Astrocyte (in vitro differentiated cells and primary cell): ENCODE data around the gene SYNGR4.

Experiments
- EZH2 ChIP-seq: IDR thresholded peaks from 2 replicates; pipeline ENCODE4 v1.6.1; 2012; ENCODE audit warnings: mild to moderate bottlenecking, low read length, inconsistent platforms; ENCODE audit not compliant: insufficient read depth
- TF ChIP-seq, protein P1 (sequence below): IDR thresholded peaks from 2 replicates; pipeline ENCODE4 v1.5.1; 2011; ENCODE audit warnings: low read depth, mild to moderate bottlenecking, inconsistent platforms, low read length, moderate library complexity; ENCODE audit not compliant: insufficient read depth

DNA sequence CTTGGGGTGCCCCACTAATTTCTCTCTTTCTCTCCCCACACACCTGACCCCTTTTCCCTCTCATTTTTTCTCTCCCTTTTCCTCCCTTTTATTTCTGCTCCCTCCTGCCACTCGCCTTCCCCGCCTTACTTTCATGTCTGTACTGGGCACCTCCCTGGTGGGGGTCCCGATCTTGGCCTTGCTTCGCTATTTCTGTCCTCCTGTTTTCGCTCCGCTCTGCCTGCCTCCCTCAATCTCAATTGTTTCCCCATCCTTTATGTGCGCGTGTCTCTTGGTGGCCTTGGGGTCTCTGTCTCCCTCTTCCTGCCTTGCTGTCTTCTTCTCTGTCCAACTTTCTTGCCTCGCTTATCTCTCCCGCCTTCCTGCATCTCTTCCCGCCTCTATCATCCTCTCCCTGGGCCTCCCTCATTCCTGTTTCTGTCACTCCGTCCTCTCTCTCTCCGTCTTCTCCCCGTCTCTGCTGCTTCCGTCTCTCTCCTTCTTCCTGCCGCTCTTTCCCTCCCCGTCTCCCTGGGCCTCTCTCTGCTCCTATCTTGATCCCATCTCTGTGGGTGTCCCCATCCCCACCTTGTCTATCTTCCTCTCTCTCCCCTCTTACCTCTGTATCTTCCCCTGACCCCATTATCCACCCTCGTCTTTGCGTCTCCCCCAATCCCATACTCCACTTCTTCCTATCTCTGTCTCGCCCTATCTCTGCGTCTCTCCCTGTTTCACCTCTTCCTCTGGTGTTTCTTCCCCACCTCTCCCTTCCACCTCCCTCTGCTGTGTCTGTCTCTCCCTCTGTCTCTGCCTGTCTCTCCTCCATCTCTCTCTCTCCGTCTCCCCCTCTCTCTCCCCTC, 33.3 kb downstream of the SYNGR4 start:
- TF ChIP-seq, protein P1, sequence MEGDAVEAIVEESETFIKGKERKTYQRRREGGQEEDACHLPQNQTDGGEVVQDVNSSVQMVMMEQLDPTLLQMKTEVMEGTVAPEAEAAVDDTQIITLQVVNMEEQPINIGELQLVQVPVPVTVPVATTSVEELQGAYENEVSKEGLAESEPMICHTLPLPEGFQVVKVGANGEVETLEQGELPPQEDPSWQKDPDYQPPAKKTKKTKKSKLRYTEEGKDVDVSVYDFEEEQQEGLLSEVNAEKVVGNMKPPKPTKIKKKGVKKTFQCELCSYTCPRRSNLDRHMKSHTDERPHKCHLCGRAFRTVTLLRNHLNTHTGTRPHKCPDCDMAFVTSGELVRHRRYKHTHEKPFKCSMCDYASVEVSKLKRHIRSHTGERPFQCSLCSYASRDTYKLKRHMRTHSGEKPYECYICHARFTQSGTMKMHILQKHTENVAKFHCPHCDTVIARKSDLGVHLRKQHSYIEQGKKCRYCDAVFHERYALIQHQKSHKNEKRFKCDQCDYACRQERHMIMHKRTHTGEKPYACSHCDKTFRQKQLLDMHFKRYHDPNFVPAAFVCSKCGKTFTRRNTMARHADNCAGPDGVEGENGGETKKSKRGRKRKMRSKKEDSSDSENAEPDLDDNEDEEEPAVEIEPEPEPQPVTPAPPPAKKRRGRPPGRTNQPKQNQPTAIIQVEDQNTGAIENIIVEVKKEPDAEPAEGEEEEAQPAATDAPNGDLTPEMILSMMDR = no peak
- TF ChIP-seq EZH2 = no peak
